GM19438 (cell line): ENCODE results near the gene RABEP2.
A peak's percentile ranks its signal among the peaks of the same experiment; 100 is the strongest.
"Not testable (repeated sequence)": the region's sequence is repeated elsewhere in the genome, so short reads cannot be mapped to it uniquely, and the experiment has no call there.

Experiments
- ATAC-seq: cut with Tn5 transposase; IDR thresholded peaks from one replicate; pipeline ENCODE4 v1.9.1; 2021; ENCODE audit warnings: low read depth; ENCODE audit not compliant: unreplicated experiment

The RABEP2 gene

DNA sequence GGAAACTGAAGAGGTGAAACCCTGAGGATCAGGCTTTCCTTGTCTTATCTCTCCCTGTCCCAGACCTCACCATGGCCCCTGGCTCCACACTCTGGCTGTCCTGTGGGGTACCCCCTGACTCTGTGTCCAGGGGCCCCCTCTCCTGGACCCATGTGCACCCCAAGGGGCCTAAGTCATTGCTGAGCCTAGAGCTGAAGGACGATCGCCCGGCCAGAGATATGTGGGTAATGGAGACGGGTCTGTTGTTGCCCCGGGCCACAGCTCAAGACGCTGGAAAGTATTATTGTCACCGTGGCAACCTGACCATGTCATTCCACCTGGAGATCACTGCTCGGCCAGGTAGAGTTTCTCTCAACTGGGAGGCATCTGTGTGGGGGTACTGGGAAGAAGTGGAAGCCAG is 8.1 kb upstream of the RABEP2 start:
- no peak for ATAC-seq

DNA sequence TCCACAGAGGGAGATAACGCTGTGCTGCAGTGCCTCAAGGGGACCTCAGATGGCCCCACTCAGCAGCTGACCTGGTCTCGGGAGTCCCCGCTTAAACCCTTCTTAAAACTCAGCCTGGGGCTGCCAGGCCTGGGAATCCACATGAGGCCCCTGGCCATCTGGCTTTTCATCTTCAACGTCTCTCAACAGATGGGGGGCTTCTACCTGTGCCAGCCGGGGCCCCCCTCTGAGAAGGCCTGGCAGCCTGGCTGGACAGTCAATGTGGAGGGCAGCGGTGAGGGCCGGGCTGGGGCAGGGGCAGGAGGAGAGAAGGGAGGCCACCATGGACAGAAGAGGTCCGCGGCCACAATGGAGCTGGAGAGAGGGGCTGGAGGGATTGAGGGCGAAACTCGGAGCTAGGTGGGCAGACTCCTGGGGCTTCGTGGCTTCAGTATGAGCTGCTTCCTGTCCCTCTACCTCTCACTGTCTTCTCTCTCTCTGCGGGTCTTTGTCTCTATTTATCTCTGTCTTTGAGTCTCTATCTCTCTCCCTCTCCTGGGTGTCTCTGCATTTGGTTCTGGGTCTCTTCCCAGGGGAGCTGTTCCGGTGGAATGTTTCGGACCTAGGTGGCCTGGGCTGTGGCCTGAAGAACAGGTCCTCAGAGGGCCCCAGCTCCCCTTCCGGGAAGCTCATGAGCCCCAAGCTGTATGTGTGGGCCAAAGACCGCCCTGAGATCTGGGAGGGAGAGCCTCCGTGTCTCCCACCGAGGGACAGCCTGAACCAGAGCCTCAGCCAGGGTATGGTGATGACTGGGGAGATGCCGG is 7.5 kb upstream of the RABEP2 start:
- ATAC-seq, result no peak

DNA sequence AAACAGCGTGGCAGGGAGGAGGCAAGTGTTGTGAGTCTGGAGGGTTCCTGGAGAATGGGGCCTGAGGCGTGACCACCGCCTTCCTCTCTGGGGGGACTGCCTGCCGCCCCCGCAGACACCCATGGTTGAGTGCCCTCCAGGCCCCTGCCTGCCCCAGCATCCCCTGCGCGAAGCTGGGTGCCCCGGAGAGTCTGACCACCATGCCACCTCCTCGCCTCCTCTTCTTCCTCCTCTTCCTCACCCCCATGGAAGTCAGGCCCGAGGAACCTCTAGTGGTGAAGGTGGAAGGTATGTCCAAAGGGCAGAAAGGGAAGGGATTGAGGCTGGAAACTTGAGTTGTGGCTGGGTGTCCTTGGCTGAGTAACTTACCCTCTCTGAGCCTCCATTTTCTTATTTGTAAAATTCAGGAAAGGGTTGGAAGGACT is 6.8 kb upstream of the RABEP2 start, which contains the start of gene CD19:
Gene CD19, plus strand, starts transcription at position 171 of the 425 bp plus-strand sequence. Its CDS starts 30 bp downstream, at position 201.
- ATAC-seq, result no peak

DNA sequence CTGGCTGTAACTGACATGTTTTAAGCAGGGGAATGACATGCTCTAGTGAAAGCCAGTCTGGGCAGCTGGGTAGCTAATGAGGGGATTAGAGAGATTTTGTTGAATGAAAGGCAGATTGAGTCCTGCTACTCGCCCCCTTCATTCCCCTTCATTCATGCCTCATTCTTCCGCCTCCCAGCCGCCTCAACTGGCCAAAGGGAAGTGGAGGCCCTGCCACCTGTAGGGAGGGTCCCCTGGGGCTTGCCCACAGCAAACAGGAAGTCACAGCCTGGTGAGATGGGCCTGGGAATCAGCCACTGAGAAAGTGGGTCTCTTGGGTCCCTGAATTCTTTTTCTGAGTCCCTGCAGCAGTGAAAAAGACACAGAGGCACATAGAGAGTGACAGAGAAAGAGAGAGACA is 5.6 kb upstream of the RABEP2 start:
- peak; percentile 44 for ATAC-seq

DNA sequence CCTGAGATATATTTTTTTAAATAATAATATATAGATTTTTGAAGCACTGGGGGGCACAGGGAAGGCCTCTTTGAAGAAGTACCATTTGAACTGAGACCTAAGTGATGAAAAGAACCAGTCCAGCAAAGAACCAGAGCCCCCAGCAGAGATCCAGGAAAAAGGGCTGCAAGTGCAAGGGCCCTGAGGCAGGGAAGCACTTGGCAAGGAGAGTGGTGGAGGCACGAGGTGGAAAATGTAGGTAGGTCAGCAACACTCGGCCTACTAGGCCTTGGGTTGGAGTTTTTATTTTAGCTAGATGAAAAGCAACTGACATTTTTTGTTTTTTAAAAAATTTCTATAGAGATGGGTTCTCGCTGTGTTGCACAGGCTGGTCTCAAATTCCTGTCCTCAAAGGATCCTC is 5.2 kb upstream of the RABEP2 start:
- no peak for ATAC-seq

DNA sequence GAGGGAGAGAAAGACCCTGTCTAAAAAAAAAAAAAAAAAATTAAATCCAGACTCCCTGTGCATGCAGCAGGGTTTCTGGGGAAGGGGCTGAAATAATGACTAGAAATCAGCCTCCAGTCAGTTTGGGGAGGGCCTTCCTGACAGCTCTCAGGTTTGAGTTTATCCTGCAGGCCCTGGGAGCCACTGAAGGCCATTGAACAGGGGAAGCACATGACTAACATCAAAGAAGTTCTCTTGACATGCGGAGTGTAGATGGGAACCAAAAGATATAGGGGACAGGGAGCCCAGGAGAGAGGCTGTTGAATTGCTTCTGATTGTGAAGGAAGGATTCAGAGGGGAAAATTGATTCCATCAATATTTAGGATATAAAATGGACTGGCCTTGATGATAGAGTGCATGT is 2.8 kb upstream of the RABEP2 start:
- ATAC-seq, result no peak

DNA sequence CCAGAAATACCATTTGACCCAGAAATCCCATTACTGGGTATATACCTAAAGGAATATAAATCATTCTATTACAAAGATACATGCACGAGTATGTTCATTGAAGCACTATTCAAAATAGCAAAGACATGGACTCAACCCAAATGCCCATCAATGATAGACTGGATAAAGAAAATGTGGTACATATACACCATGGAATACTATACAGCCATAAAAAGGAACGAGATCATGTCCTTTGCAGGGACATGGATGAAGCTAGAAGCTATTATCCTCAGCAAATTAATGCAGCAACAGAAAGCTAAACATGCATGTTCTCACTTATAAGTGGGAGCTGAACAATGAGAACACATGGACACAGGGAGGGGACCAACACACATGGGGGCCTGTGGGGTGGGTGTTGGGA is 1.2 kb upstream of the RABEP2 start:
- not testable (repeated sequence) for ATAC-seq

DNA sequence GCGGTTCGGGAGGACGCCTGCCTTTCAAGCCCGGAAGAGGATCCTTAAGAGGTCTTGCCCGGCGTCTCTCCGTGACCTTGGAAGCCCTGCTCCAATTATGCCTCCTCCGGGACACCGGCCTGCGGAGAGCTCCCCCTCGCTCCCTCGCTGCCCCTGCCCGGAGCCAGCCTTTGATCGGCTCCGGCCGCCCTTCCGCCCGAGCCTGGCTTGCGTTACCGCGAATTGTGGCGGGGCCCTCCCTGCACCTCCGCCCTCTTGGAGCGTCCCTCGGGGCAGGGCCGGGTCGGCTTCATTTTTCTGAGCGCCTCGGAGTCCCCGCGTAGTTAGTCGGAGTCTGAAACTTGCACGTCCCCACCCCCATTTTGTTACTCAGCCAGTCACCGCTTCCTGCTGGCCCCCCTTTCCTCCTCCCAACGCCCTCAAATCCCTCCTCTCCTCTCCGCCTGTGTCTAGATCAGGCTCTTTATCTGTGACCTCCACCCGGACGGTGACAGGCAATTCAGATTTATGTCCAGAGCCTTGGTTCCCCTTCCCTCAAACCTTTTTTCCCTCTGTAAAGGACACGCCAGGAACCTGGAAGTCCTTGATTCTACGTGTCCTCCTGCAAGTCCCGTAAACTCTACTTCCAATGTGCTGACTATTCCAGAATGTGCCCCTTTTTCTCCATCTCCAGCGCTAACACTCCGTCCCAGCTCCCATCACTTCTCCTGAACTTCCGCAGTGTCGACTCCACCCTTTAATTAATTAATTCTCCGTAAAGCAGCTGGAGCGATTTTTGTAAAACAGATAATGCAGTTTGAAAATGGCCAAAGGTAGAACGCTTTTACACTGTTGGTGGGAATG is 569 bp upstream of the RABEP2 start:
- peak; percentile 30 for ATAC-seq

DNA sequence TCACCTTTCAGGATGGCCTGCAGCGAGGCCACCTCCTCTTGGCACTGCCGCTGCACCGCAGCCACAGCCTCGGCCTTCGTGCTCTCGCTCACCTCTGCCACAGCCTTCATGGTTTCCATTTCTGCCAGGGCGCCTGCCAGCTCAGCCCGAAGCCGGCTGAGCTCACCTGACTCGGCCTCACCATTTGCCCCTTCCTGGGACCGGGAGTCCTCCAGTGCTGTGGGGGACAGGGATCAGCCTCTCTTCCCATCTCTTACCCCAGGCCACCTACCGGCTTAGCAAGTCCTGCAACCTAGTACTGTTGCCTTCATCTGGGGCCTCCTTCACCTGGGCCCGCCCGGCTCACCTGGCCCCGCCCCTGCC is 658 bp downstream of the RABEP2 start:
- ATAC-seq, result peak; percentile 26

DNA sequence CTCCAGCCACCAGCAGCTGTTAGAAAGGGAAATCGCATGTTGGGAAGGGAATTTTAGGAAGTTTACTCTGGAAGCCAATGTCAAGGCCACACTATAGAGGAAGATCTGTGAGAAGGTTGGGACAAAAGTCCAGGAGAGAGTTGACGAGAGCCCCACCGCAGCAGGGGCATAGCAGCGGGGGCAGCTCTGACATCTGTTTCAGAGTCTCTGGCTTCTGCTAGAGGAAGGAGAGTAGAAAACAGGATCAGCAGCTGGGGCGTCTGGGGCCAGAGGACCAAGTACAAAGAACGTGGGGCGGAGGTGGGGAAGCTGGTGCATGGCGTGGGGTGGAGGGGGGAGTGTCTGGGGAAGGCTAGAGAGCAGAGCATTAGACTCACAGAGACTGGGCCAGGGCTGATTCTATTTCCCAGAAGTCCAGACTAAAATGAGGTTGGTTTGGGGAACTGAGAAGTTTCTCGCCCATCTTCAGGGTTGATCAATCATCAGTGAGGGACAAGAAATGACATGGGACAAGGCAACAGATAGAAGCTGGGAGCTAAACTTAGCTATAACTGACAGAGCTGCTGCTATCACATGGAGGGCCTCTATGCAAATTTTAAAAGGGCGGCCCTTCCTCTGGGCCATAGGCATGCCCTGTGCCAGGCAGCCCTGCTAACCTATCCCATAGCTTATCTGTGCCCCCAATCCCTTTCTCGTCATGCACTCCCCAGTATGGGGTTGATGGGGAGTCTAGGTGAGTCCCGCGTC is 1.2 kb downstream of the RABEP2 start:
- ATAC-seq, result peak; percentile 53

DNA sequence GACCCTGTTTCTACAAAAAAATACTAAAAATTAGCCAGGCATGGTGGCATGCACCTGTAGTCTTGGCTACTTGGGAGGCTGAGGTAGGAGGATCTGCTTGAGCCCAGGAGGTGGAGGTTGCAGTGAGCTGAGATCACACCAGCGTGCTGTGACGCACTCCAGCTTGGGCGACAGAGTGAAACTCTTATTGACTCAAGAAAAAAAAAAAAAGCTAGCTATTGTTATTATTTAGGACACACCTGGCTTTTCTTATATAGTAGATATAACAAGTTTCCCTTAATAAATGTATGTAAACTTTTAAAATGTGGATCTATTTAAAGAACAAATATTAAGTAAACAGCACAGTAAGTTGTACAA is 1.8 kb downstream of the RABEP2 start:
- no peak for ATAC-seq

DNA sequence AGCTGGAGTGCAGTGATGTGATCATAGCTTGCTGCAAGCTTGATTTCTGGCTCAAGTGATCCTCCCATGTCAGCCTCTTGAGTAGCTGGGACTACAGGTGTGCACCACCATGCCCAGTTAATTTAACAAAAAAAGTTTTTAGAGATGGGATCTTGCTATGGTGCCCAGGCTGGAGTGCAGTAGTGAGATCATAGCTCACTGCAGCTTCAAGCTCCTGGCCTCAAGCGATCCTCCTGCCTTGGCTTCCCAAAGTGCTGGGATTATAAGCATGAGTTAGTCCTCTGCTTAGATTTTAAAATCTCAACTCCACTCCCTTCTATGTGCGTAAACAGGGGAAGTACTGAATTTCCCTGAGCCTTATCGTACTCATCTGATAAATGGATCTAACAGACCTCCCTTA is 6.3 kb downstream of the RABEP2 start:
- ATAC-seq, result no peak

DNA sequence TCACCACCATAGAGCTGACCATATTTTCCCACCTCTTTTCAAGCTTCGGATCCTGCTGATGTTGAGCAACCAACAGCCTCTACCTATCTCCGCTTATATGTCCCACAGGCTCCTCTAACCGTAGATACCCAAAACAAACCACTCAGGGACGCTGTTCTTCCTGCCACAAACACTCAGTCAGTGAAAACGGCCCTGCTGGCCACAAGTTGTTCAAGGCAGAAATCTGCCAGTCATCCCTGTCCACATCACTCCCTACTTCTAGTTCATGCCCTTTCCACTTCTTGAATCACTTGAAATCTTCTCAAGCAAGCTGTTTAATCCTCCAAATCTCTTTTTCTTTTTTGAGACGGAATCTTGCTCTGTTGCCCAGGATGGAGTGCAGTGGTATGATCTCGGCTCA is 7.9 kb downstream of the RABEP2 start:
- no peak for ATAC-seq

DNA sequence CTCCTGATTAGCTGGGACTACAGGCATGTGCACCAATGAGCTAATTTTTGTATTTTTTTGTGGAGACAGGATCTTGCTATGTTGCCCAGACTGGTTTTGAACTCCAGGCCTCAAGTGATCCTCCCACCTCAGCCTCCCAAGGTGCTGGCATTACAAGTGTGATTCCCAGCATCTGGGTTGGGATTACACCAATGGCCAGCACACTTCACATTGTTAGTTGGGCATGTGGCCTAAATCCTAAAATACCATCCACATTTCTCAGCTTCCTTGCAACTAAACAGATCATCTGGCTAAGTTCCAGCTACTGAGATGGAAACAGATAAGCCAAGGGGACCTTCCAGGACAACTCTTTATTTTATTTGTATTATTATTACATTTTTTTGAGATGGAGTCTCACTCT is 9.9 kb downstream of the RABEP2 start:
- ATAC-seq, result no peak

DNA sequence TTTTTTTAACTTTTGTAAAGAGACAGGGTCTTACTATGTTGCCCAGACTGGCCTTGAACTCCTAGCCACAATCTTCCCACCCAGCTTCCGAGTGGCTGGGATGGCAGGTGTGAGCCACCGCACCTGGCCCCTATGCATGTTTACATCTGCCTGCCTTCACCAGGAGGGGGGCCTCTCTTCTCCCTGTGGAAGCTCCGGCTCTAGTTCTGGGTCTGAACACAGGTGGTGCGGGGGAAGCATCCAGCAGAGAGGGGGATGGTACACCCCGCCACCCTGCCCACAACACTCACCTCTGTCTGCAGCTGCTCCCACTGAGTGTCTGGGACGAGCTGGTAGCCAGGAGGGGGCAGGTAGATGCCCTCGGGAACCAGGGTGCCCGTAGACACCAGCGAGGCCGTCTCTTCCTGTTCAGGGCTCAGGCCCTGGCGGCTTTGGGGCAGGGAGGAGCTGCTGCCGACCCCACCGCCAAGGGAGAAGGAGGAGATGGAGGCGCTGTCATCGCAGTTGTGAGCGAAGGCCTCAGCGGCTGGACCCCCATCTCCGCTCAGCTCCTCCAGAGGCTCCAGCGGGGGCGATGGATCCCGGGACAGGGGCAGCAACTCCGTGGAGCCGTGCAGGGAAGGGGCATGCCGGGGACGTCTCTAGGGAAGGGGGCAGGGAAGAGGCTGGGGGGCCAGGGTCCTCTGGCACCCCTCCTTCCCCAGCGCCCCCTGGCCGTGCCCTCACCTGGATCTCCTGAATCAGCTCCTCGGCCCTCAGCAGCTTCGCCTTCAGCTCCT is 10.9 kb downstream of the RABEP2 start:
- ATAC-seq, result no peak

DNA sequence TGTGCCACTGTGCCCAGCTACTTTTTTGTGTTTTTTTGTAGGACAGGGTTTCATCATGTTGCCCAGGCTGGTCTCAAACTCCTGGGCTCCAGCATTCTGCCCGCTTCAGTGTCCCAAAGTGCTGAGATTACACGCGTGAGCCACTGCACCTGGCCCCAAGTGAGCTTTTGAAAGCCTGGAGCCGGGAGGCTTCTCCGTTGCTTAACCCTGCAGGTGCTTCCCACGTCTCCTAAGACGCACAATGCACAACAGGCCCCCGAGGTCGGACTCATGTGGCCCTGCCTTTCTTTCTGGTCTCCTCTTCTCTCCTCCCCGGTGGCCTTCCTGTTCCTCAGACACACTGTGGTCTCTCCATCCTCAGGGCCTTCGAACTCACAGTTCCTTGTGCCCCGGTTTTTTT is 12.5 kb downstream of the RABEP2 start:
- ATAC-seq, result no peak

DNA sequence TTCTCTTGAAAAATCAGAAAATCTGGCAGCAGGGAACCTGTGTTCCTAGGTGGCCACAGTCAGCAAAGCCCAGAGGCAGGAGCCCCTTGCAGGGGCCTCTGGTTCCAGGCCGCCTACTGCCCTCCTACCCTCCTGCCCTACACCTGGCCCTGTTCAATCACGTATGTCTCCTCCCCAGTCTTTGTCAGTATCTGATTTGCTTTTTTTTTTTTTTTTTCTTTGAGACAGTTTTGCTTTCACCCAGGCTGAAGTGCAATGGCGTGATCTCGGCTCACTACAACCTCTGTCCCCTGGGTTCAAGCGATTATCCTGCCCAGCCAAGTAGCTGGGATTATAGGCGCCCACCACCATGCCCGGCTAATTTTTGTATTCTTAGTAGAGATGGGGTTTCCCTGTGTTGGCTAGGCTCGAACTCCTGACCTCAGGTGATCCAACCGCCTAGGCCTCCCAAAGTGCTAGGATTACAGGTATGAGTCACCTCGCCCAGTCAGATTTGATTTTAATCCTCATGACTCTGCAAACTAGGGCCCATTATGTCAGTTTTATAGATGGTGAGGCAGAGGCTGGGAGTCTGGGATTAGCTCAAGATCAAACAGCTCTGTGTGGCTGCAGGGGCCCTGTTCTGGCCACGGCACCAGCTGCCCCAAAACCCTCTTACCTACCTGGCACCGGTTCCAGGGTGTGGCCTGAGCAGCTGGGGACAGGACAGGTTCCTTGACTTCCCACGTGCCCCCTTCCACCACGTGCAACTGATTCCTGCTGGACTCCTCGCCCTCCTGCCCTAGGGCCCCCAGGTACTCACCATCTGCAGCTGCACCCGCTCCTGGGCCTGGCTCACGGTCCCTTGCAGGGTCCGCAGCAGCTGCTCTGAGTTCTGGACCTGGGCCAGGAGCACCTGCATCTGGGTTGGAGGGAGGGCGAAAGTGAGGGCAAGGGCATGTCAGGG is 14.7 kb downstream of the RABEP2 start:
- no peak for ATAC-seq

DNA sequence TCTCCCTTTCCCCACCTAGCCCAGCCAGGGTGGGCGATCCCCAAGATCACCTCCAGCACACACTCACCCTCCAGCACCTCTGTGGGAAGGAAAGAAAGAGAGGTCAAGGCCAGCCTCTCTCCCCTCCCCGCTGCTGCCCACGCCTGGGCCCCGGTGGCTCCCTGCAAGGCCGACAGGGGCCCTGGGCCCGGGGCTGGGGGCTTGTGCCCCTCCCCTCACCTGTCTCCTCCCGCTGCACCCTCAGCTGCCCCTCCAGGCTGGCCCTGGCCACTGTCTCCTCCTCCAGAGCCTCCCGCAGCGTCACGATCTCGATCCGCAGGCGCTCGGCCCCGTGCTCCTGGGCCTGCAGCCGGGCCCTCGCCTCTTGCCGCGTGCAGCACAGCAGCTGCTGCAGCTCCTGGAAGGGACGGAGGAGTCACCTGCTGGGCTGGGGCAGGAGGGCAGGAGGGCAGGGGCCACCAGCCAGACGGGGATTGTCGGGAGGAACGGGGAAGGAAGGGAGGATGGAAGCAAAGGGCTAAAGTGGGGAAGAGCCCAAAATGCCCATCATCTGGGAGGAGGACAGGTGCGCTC is 19.2 kb downstream of the RABEP2 start:
- ATAC-seq, result no peak

DNA sequence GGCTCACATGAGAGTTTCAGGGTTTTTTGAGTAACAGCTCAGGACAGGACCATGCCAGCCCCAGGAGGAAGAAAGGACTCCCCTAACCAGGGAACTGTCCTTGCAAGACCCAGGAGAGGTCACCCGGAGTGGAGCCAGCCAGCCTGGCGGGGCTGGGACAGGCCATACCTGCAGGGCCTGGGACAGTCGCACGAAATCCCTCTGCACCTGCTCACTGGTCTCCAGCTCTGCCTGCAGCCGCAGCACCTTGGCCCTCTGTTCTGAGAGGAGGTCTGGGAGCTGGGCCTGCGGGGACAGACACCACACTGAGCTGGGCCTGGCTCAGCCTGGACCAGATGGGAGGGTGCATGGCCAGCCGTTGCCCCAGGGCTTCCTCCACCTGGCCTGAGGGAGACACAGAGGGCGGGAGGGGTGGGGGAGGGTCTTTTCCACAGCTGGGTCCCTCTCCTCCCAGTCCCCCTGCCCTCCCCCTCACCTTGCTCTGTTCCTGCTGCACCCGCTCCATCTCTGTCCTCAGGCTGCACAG is 19.7 kb downstream of the RABEP2 start:
- ATAC-seq, result no peak
